Endothelial cell of umbilical vein (primary cell): Measurements from ENCODE around the gene HRH3.

ENCODE experiments used
- CTCF ChIP-seq, 2 donors: IDR thresholded peaks; 1 replicate in 1 of 2; 2 replicates in 1 of 2; pipeline ENCODE4 v1.5.1; 2011; ENCODE audit warnings: low read length in 2 of 2, mild to moderate bottlenecking in 2 of 2, moderate library complexity in 2 of 2, control low read depth in 1 of 2, inconsistent platforms in 1 of 2, low read depth in 1 of 2; ENCODE audit not compliant: insufficient read depth in 1 of 2; ENCODE audit errors: extremely low read depth in 1 of 2
- EZH2 ChIP-seq: IDR thresholded peaks from 2 replicates; pipeline ENCODE4 v1.6.1; 2012; ENCODE audit warnings: borderline replicate concordance, low read depth, mild to moderate bottlenecking, moderate library complexity, low read length, inconsistent platforms; ENCODE audit not compliant: severe bottlenecking
- GATA2 ChIP-seq: IDR thresholded peaks from 2 replicates; pipeline ENCODE4 v1.7.0; 2011; ENCODE audit warnings: low read depth, mild to moderate bottlenecking, moderate library complexity, mixed read lengths, low read length; ENCODE audit not compliant: insufficient read length, insufficient read depth

GRCh38 chr20:62248890-62249560, 28.9 kb upstream of the HRH3 start:
- TF ChIP-seq EZH2, result no peak
- TF ChIP-seq CTCF (IDR thresholded peaks at IDR 0.05; ENCODE audit: extremely low read depth in 1 of 2, insufficient read depth in 1 of 2, low read depth in 1 of 2, low read length in 2 of 2), result no peak
- TF ChIP-seq GATA2, result no peak
